ENCODE results near the gene NAA40. TPM values are rescaled to one million over a fixed set of nuclear protein-coding genes. Genes with fewer than 3 reads are reported as not detected.

The NAA40 gene
- total and polyA plus RNA-seq, 10 of the 15 experiments (the other 5 are each of a cell fraction or from before 2014, with no cell fraction given) = 4.8 to 31.6 (median 22.2) TPM

DNA sequence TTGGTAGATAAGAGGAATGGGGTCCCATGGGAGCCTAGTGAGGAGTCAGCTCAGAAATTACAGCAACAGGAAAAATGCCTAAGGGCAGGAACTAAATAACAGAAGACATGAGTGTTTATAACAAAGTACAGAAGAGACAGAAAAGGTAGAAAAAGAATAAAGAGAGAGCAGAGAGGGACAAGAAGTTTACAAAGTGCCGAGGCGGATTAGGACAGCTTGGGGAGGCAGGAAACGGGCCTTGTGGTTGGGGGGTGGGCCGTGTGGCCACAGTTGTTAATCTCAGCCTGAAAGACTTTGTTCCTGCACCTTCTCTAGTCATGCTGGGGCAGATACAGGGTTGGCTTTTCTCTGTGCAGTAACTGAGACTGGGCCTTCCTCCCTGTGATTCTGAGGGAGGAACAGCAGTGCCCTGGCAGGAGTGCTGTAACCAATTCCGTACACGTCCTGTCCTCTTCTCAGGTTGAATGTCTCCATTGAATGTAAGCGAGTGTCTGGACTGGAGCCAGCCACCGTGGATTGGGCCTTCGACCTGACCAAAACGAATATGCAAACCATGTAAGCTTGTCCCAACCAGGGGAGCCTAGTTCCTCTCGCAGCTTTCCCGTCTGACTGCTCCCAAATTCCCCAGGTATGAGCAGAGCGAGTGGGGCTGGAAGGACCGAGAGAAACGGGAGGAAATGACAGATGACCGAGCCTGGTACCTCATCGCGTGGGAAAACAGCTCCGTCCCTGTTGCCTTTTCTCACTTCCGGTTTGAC, 13.2 kb downstream of the NAA40 start (continued):
- TF ChIP-seq SUZ12 (IDR thresholded peaks at IDR 0.05; ENCODE audit: unreplicated experiment) = no peak
- TF ChIP-seq HDAC2 (IDR thresholded peaks at IDR 0.05) = no peak
- TF ChIP-seq NRF1 (conservative IDR thresholded peaks at IDR 0.05; ENCODE audit: low read depth, low read length) = no peak
- TF ChIP-seq, protein P1, sequence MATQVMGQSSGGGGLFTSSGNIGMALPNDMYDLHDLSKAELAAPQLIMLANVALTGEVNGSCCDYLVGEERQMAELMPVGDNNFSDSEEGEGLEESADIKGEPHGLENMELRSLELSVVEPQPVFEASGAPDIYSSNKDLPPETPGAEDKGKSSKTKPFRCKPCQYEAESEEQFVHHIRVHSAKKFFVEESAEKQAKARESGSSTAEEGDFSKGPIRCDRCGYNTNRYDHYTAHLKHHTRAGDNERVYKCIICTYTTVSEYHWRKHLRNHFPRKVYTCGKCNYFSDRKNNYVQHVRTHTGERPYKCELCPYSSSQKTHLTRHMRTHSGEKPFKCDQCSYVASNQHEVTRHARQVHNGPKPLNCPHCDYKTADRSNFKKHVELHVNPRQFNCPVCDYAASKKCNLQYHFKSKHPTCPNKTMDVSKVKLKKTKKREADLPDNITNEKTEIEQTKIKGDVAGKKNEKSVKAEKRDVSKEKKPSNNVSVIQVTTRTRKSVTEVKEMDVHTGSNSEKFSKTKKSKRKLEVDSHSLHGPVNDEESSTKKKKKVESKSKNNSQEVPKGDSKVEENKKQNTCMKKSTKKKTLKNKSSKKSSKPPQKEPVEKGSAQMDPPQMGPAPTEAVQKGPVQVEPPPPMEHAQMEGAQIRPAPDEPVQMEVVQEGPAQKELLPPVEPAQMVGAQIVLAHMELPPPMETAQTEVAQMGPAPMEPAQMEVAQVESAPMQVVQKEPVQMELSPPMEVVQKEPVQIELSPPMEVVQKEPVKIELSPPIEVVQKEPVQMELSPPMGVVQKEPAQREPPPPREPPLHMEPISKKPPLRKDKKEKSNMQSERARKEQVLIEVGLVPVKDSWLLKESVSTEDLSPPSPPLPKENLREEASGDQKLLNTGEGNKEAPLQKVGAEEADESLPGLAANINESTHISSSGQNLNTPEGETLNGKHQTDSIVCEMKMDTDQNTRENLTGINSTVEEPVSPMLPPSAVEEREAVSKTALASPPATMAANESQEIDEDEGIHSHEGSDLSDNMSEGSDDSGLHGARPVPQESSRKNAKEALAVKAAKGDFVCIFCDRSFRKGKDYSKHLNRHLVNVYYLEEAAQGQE (IDR thresholded peaks at IDR 0.05; ENCODE audit: low read depth, low read length) = no peak
- TF ChIP-seq ZSCAN29 (IDR thresholded peaks at IDR 0.05) = no peak
- no peak for TF ChIP-seq EGR1 (IDR thresholded peaks at IDR 0.05; ENCODE audit: borderline replicate concordance in 1 of 2, low read depth in 2 of 2, low read length in 2 of 2)
- no peak for TF ChIP-seq IRF4 (IDR thresholded peaks at IDR 0.05; ENCODE audit: low read depth, low read length)
- TF ChIP-seq, protein P2, sequence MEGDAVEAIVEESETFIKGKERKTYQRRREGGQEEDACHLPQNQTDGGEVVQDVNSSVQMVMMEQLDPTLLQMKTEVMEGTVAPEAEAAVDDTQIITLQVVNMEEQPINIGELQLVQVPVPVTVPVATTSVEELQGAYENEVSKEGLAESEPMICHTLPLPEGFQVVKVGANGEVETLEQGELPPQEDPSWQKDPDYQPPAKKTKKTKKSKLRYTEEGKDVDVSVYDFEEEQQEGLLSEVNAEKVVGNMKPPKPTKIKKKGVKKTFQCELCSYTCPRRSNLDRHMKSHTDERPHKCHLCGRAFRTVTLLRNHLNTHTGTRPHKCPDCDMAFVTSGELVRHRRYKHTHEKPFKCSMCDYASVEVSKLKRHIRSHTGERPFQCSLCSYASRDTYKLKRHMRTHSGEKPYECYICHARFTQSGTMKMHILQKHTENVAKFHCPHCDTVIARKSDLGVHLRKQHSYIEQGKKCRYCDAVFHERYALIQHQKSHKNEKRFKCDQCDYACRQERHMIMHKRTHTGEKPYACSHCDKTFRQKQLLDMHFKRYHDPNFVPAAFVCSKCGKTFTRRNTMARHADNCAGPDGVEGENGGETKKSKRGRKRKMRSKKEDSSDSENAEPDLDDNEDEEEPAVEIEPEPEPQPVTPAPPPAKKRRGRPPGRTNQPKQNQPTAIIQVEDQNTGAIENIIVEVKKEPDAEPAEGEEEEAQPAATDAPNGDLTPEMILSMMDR (IDR thresholded peaks at IDR 0.05 in 2 of 3, conservative IDR thresholded peaks at IDR 0.05 in 1 of 3; ENCODE audit: control insufficient read depth in 2 of 3, extremely low read depth in 1 of 3, insufficient read depth in 1 of 3, low read depth in 3 of 3, low read length in 3 of 3) = no peak
- TF ChIP-seq SUPT20H (IDR thresholded peaks at IDR 0.05; ENCODE audit: borderline replicate concordance, control insufficient read depth, low read depth, low read length) = no peak
- TF ChIP-seq NFIC (IDR thresholded peaks at IDR 0.05; ENCODE audit: low read depth, low read length) = peak; percentile 33; the same call in 1 of the 2 replicates
- TF ChIP-seq MXI1 (IDR thresholded peaks at IDR 0.05; ENCODE audit: low read depth, low read length) = 0 out of 2 replicates have a peak, but pooled peaks have one; percentile 34
- no peak for TF ChIP-seq JUND (IDR thresholded peaks at IDR 0.05; ENCODE audit: low read depth, low read length)
- TF ChIP-seq STAT3 (IDR thresholded peaks at IDR 0.05; ENCODE audit: low read depth, low read length) = no peak
- no peak for TF ChIP-seq NR2C2 (IDR thresholded peaks at IDR 0.05; ENCODE audit: borderline replicate concordance, control insufficient read depth, insufficient read length, low read depth)
- no peak for TF ChIP-seq ZNF217 (IDR thresholded peaks at IDR 0.05)
- TF ChIP-seq, protein P3, sequence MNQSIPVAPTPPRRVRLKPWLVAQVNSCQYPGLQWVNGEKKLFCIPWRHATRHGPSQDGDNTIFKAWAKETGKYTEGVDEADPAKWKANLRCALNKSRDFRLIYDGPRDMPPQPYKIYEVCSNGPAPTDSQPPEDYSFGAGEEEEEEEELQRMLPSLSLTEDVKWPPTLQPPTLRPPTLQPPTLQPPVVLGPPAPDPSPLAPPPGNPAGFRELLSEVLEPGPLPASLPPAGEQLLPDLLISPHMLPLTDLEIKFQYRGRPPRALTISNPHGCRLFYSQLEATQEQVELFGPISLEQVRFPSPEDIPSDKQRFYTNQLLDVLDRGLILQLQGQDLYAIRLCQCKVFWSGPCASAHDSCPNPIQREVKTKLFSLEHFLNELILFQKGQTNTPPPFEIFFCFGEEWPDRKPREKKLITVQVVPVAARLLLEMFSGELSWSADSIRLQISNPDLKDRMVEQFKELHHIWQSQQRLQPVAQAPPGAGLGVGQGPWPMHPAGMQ (IDR thresholded peaks at IDR 0.05; ENCODE audit: borderline replicate concordance) = no peak
- TF ChIP-seq SREBF2 (IDR thresholded peaks at IDR 0.05; ENCODE audit: low read length) = no peak
- TF ChIP-seq KDM1A (IDR thresholded peaks at IDR 0.05; ENCODE audit: borderline replicate concordance) = no peak
- TF ChIP-seq ZBED1 (IDR thresholded peaks at IDR 0.05; ENCODE audit: borderline replicate concordance) = no peak; the same call in 1 of the 2 replicates
- TF ChIP-seq, protein P4, sequence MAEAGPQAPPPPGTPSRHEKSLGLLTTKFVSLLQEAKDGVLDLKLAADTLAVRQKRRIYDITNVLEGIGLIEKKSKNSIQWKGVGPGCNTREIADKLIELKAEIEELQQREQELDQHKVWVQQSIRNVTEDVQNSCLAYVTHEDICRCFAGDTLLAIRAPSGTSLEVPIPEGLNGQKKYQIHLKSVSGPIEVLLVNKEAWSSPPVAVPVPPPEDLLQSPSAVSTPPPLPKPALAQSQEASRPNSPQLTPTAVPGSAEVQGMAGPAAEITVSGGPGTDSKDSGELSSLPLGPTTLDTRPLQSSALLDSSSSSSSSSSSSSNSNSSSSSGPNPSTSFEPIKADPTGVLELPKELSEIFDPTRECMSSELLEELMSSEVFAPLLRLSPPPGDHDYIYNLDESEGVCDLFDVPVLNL (IDR thresholded peaks at IDR 0.05; ENCODE audit: low read depth, low read length) = no peak
- TF ChIP-seq RCOR1 (conservative IDR thresholded peaks at IDR 0.05; ENCODE audit: low read depth, low read length) = no peak
- no peak for TF ChIP-seq BMI1 (IDR thresholded peaks at IDR 0.05; ENCODE audit: borderline replicate concordance)
- no peak for TF ChIP-seq ATF7 (IDR thresholded peaks at IDR 0.05; ENCODE audit: low read depth)

All from GM12878 (cell line).